ENCODE data around the gene IL18R1. TPM values are rescaled to one million over a fixed set of nuclear protein-coding genes. Genes with fewer than 3 reads are reported as not detected.

The IL18R1 gene
- total and polyA plus RNA-seq, 4 donors = 4.8 to 12.7 (median 5.9) TPM

- Histone ChIP-seq H3K4me1 (ENCODE audit: control insufficient read depth in 4 of 4, insufficient read depth in 4 of 4, low read length in 3 of 4) (no peaks in the 10 kb centered on the region), H3K27me3 (ENCODE audit: control insufficient read depth in 4 of 4, insufficient read depth in 4 of 4, low read length in 3 of 4) (no peaks in the 10 kb centered on the region), H3K9ac (ENCODE audit: low read depth in 1 of 2, low read length in 2 of 2) (no peak overlapping the region), H3K36me3 (ENCODE audit: control insufficient read depth in 4 of 4, insufficient read depth in 3 of 4, low read depth in 1 of 4, low read length in 3 of 4) (no peaks in the 10 kb centered on the region), H3K9me3 (ENCODE audit: control insufficient read depth in 4 of 4, low read length in 3 of 4) (no peaks in the 10 kb centered on the region), H3K27ac (ENCODE audit: low read depth in 1 of 2, low read length in 2 of 2) (no peak overlapping the region), H3K4me3 (ENCODE audit: low read depth in 1 of 3, low read length in 3 of 3) (no peak overlapping the region)
- DNase-seq (ENCODE audit: low spot score) = no peak
- no peak for TF ChIP-seq CTCF (IDR thresholded peaks at IDR 0.05; ENCODE audit: low read depth, low read length, missing input control)
- no peak for TF ChIP-seq JUND (IDR thresholded peaks at IDR 0.05)
- no peak for TF ChIP-seq NR2F2 (IDR thresholded peaks at IDR 0.05)
- no peak for TF ChIP-seq SP1 (IDR thresholded peaks at IDR 0.05)
- TF ChIP-seq HNF4A (conservative IDR thresholded peaks at IDR 0.05) = no peak
- TF ChIP-seq REST (IDR thresholded peaks at IDR 0.05) = no peak
- TF ChIP-seq ATF3 (IDR thresholded peaks at IDR 0.05) = no peak
- TF ChIP-seq FOXA2 (IDR thresholded peaks at IDR 0.05) = no peak
- TF ChIP-seq GABPA (IDR thresholded peaks at IDR 0.05 in 1 of 2, conservative IDR thresholded peaks at IDR 0.05 in 1 of 2) = no peak
- no peak for TF ChIP-seq TAF1 (conservative IDR thresholded peaks at IDR 0.05)
- no peak for TF ChIP-seq YY1 (IDR thresholded peaks at IDR 0.05)
- no peak for TF ChIP-seq ZBTB33 (IDR thresholded peaks at IDR 0.05)
- TF ChIP-seq RAD21 (IDR thresholded peaks at IDR 0.05) = no peak
- no peak for TF ChIP-seq RXRA (IDR thresholded peaks at IDR 0.05)
- no peak for TF ChIP-seq HNF4G (IDR thresholded peaks at IDR 0.05)
- TF ChIP-seq EGR1 (IDR thresholded peaks at IDR 0.05; ENCODE audit: low read depth in 2 of 2) = no peak
- no peak for TF ChIP-seq MAX (IDR thresholded peaks at IDR 0.05)
- no peak for TF ChIP-seq FOXA1 (IDR thresholded peaks at IDR 0.05)
- WGBS = 89% methylated on average over 3 of the region's 3 CpGs
These were observed 82.5 kb downstream of the IL18R1 start for GRCh38 chr2:102438111-102438510.
